ENCODE measurements around the gene RPS19. TPM values are rescaled to one million over a fixed set of nuclear protein-coding genes. Genes with fewer than 3 reads are reported as not detected.

Gene RPS19
- polyA plus RNA-seq, 1 donor from 2014 or later: 783 TPM

DNA sequence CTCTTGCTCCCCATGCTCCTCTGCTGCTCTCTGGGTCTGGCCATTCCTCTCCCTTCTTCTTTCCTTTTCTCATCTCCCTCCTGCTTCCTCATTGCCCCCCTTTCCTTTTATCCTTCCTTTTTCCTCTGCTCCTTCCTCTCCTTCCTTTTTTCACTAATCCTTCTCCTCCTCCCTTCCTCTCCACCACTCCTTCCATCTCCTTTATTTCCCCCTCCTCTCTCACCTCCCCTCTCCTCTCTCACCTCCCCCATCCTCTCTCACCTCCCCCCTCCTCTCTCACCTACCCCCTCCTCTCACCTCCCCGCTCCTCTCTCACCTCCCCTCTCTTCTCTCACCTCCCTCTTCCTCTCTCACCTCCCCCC, 36.5 kb downstream of the RPS19 start:
- H3K4me2 ChIP-seq (ENCODE audit: low read length): no peak overlapping the region
- no peaks in the 10 kb centered on the region for H3F3A ChIP-seq (ENCODE audit: insufficient read depth, low read length, poor library complexity, severe bottlenecking)
- H3K27me3 ChIP-seq (ENCODE audit: insufficient read depth, low read depth, low read length): no peaks in the 10 kb centered on the region
- H2AFZ ChIP-seq (ENCODE audit: low read depth, low read length): no peak overlapping the region
- H3K9me2 ChIP-seq (ENCODE audit: insufficient read depth, low read length): no peaks in the 10 kb centered on the region
- no peak overlapping the region for H3K9ac ChIP-seq (ENCODE audit: low read length)
- H4K20me1 ChIP-seq (ENCODE audit: insufficient read depth): no peaks in the 10 kb centered on the region
- H3K36me3 ChIP-seq (ENCODE audit: insufficient read depth, low read length): no peaks in the 10 kb centered on the region
- H3K9me3 ChIP-seq (ENCODE audit: low read length): no peaks in the 10 kb centered on the region
- no peak for TF ChIP-seq REST (IDR thresholded peaks at IDR 0.05; ENCODE audit: borderline replicate concordance)
- TF ChIP-seq MXI1 (conservative IDR thresholded peaks at IDR 0.05; ENCODE audit: poor library complexity, severe bottlenecking): no peak
- TF ChIP-seq TAF1 (IDR thresholded peaks at IDR 0.05; ENCODE audit: low read depth): no peak
- no peak for TF ChIP-seq RAD21 (conservative IDR thresholded peaks at IDR 0.05)
- TF ChIP-seq EZH2 (IDR thresholded peaks at IDR 0.05; ENCODE audit: borderline replicate concordance, insufficient read depth, low read length, poor library complexity, severe bottlenecking): no peak
- no peak for TF ChIP-seq CTCF (IDR thresholded peaks at IDR 0.05; ENCODE audit: poor library complexity, severe bottlenecking)
- TF ChIP-seq SMC3 (conservative IDR thresholded peaks at IDR 0.05; ENCODE audit: poor library complexity): no peak
- no peak for TF ChIP-seq EP300 (conservative IDR thresholded peaks at IDR 0.05; ENCODE audit: poor library complexity, severe bottlenecking)
- TF ChIP-seq POLR2AphosphoS5 (IDR thresholded peaks at IDR 0.05): no peak
- no peak overlapping the region for H3K4me3 ChIP-seq (ENCODE audit: low read length)
- H3K27ac ChIP-seq (ENCODE audit: low read length): no peak overlapping the region
- no peaks in the 10 kb centered on the region for H3K79me2 ChIP-seq (replicated peaks; ENCODE audit: insufficient read depth, low read length)

GRCh38 chr19:41897181-41897580, 37.1 kb downstream of the RPS19 start:
- H3K9ac ChIP-seq (ENCODE audit: low read length): no peak overlapping the region
- H3K9me3 ChIP-seq (ENCODE audit: low read length): no peaks in the 10 kb centered on the region
- no peak overlapping the region for H3K4me3 ChIP-seq (ENCODE audit: low read length)
- H3K27me3 ChIP-seq (ENCODE audit: insufficient read depth, low read depth, low read length): no peaks in the 10 kb centered on the region
- H3F3A ChIP-seq (ENCODE audit: insufficient read depth, low read length, poor library complexity, severe bottlenecking): no peaks in the 10 kb centered on the region
- H3K36me3 ChIP-seq (ENCODE audit: insufficient read depth, low read length): no peaks in the 10 kb centered on the region
- no peaks in the 10 kb centered on the region for H3K9me2 ChIP-seq (ENCODE audit: insufficient read depth, low read length)
- no peaks in the 10 kb centered on the region for H3K79me2 ChIP-seq (replicated peaks; ENCODE audit: insufficient read depth, low read length)
- H2AFZ ChIP-seq (ENCODE audit: low read depth, low read length): no peak overlapping the region
- no peaks in the 10 kb centered on the region for H4K20me1 ChIP-seq (ENCODE audit: insufficient read depth)
- H3K27ac ChIP-seq (ENCODE audit: low read length): no peak overlapping the region
- no peak for TF ChIP-seq CTCF (IDR thresholded peaks at IDR 0.05; ENCODE audit: poor library complexity, severe bottlenecking)
- no peak overlapping the region for H3K4me2 ChIP-seq (ENCODE audit: low read length)
